Spleen (tissue), 11 donors: Measurements from ENCODE around the gene IFT172. TPM values are rescaled to one million over a fixed set of nuclear protein-coding genes. Genes with fewer than 3 reads are reported as not detected.

ENCODE experiments used
- DNase-seq: peaks from one replicate; pipeline ENCODE4 v3.0.0-alpha.2; 2020
- H3K27ac ChIP-seq, 8 donors: fragments of 200-600 bp; sonication (generic) in 7 of 8; 1 replicate in 4 of 8; 2 replicates in 4 of 8; pipeline versions ENCODE4 v1.5.0 to v1.8.0; 2016 to 2021; ENCODE audit warnings: inconsistent platforms in 4 of 8, mild to moderate bottlenecking in 4 of 8, moderate library complexity in 1 of 8
- H3K27me3 ChIP-seq, 7 donors: fragments of 200-600 bp; sonication (generic) in 6 of 7; replicated peaks in 1 of 7; 1 replicate in 4 of 7; 2 replicates in 3 of 7; pipeline versions ENCODE4 v1.5.0 to v1.8.0; 2016 to 2021; ENCODE audit warnings: inconsistent platforms in 3 of 7, mild to moderate bottlenecking in 1 of 7
- H3K36me3 ChIP-seq, 6 donors: fragments of 200-600 bp; sonication (generic) in 5 of 6; 1 replicate in 4 of 6; 2 replicates in 2 of 6; pipeline versions ENCODE4 v1.5.0 to v1.8.0; 2016 to 2021; ENCODE audit warnings: inconsistent platforms in 2 of 6
- H3K4me1 ChIP-seq, 6 donors: fragments of 200-600 bp; sonication (generic) in 5 of 6; 1 replicate in 3 of 6; 2 replicates in 3 of 6; pipeline versions ENCODE4 v1.5.0 to v1.8.0; 2016 to 2021; ENCODE audit warnings: inconsistent platforms in 3 of 6
- H3K4me3 ChIP-seq, 8 donors: fragments of 200-600 bp; sonication (generic) in 7 of 8; 1 replicate in 4 of 8; 2 replicates in 4 of 8; pipeline versions ENCODE4 v1.5.0 to v1.8.0; 2016 to 2021; ENCODE audit warnings: inconsistent platforms in 4 of 8, mild to moderate bottlenecking in 4 of 8, moderate library complexity in 2 of 8
- H3K9me3 ChIP-seq, 8 donors: fragments of 200-600 bp; sonication (generic) in 7 of 8; 1 replicate in 4 of 8; 2 replicates in 4 of 8; pipeline versions ENCODE4 v1.5.0 to v1.8.0; 2016 to 2021; ENCODE audit warnings: inconsistent platforms in 4 of 8
- POLR2A ChIP-seq, 3 donors: fragments of 450-650 bp; IDR thresholded peaks; one replicate each; pipeline ENCODE4 v1.5.1; 2017; ENCODE audit warnings: antibody characterized with exemption in 3 of 3, mild to moderate bottlenecking in 1 of 3
- POLR2AphosphoS5 ChIP-seq, 3 donors: sonication (generic); formaldehyde crosslinking; IDR thresholded peaks; one replicate each; pipeline ENCODE4 v1.5.1; 2017; ENCODE audit warnings: antibody characterized with exemption in 3 of 3
- WGBS, 5 donors: extraction: QIAGEN DNeasy Blood & Tissue Kit in 3 of 5; methylation state at CpG; one replicate each; pipeline versions ENCODE4 v1.1.5 to v1.1.7; 2013 to 2018; 5-methylcytosine and 5-hydroxymethylcytosine counted together
- intact Hi-C: fragments of 100-400 bp; cut with DNase I; formaldehyde crosslinking; loops from one replicate; pipeline ENCODE4 v1.15.0; 2023; ENCODE audit warnings: low total_unique reads
- polyA plus RNA-seq, 3 donors: library from polyadenylated mRNA; stranded (reverse); fragments of 200-250 nt; gene quantifications; one replicate each; pipeline ENCODE4 v1.2.1, GENCODE V29; 2013
- total RNA-seq, 7 donors: library from RNA; depleted of rRNA in 3 of 7; stranded (reverse); fragments of >200 nt in 3 of 7; fragmentation: NEBNext Ultra II Directional in 4 of 7; extraction: Animal tissue kit (Norgen Biotek cat#: 25700) in 4 of 7; gene quantifications; one replicate each; pipeline versions ENCODE4 v1.1.0 to v1.2.1, GENCODE V29; 2016 to 2021
- TF ChIP-seq, protein P1 (sequence below), 11 experiments: fragments of 200-600 bp in 7 of 11; fragments of 450-650 bp in 4 of 11; sonication (generic) in 4 of 11; IDR thresholded peaks in 8 of 11; conservative IDR thresholded peaks in 3 of 11; 1 replicate in 7 of 11; 2 replicates in 4 of 11; pipeline versions ENCODE4 v1.4.0 to v1.8.0; 2016 to 2021; ENCODE audit warnings: antibody characterized with exemption in 11 of 11, inconsistent platforms in 4 of 11, mild to moderate bottlenecking in 1 of 11
- donor health status: healthy with polysubstance abuse.
- donor health status: DM: no; HTN: no; CAD: no; lungs with moderate emphysema.
- donor health status: DM: no; HTN: no; CAD: no.
- donor health status: Bipolar disorder and iron deficiency.
- donor health status: healthy.
- donor health status: DM: no; HTN: no; CAD: no.
- donor health status: DM: yes; HTN: yes; CAD: no.

Gene IFT172
- total and polyA plus RNA-seq, 10 donors: 14.4 to 48.4 (median 35.1) TPM

DNA sequence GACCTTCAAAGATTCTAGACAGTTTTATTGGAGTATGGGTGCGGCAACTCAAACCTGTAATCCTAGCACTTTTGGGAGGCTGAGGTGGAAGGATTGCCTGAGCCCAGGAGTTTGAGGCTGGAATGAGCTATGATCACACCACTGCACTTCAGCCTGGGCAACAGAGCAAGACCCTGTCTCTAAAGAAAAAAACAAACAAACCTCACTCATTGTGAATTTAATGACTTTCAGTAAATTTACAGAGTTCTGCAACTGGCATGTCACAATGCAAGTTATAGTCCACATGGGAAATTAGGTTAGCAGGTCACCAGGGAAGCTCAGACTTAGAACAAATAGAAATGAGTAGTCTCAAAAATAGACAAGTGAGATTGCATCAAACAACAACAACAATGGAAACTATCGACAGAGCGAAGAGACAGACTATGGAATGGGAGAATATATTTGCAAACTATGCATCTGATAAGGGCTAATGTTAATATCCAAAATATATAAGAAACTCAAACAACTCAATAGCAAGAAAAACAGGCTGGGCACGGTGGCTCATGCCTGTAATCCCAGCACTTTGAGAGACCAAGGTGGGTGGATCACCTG, 67.8 kb downstream of the IFT172 start:
- no peak for DNase-seq
- WGBS, 5 donors: 87 to 95% (median 92%) methylated on average over 4 of the region's 4 CpGs
- Histone ChIP-seq H3K9me3 (no peaks in the 10 kb centered on the region), H3K4me3 (no peak overlapping the region), H3K4me1 (no peaks in the 10 kb centered on the region), H3K36me3 (no peaks in the 10 kb centered on the region), H3K27ac (no peak overlapping the region), H3K27me3 (no peaks in the 10 kb centered on the region)
- intact Hi-C loops: no loop called here
- TF ChIP-seq, protein P1, sequence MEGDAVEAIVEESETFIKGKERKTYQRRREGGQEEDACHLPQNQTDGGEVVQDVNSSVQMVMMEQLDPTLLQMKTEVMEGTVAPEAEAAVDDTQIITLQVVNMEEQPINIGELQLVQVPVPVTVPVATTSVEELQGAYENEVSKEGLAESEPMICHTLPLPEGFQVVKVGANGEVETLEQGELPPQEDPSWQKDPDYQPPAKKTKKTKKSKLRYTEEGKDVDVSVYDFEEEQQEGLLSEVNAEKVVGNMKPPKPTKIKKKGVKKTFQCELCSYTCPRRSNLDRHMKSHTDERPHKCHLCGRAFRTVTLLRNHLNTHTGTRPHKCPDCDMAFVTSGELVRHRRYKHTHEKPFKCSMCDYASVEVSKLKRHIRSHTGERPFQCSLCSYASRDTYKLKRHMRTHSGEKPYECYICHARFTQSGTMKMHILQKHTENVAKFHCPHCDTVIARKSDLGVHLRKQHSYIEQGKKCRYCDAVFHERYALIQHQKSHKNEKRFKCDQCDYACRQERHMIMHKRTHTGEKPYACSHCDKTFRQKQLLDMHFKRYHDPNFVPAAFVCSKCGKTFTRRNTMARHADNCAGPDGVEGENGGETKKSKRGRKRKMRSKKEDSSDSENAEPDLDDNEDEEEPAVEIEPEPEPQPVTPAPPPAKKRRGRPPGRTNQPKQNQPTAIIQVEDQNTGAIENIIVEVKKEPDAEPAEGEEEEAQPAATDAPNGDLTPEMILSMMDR (IDR thresholded peaks at IDR 0.05 in 8 of 11, conservative IDR thresholded peaks at IDR 0.05 in 3 of 11): no peak
- TF ChIP-seq POLR2AphosphoS5 (IDR thresholded peaks at IDR 0.05) (no peak), POLR2A (IDR thresholded peaks at IDR 0.05) (no peak)

DNA sequence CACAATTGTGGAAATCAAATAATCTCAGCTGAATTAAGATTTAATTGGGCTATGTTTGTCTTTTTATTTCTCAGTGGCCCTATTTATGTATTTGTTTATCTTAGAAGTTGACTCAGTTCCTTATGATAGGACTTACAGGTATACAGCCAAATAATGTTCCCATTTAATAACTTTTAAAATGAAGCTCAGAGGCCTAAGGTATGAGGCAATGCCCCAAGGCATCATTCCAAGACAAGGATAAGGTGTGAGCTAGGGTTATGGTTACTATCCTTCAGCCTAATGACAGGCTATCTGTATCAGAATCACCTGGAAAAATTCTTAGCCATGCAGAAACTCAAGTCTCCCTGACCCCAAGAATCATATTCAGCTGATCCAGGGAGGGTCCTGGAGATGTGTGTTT, 68.5 kb downstream of the IFT172 start:
- intact Hi-C loops: no loop called here
- H3K36me3 ChIP-seq: no peaks in the 10 kb centered on the region
- no peak overlapping the region for H3K27ac ChIP-seq
- H3K4me1 ChIP-seq: no peaks in the 10 kb centered on the region
- H3K27me3 ChIP-seq: no peaks in the 10 kb centered on the region
- no peak overlapping the region for H3K4me3 ChIP-seq
- no peaks in the 10 kb centered on the region for H3K9me3 ChIP-seq
- no peak for DNase-seq
- TF ChIP-seq, protein P1 (IDR thresholded peaks at IDR 0.05 in 8 of 11, conservative IDR thresholded peaks at IDR 0.05 in 3 of 11): no peak
- no peak for TF ChIP-seq POLR2AphosphoS5 (IDR thresholded peaks at IDR 0.05)
- no peak for TF ChIP-seq POLR2A (IDR thresholded peaks at IDR 0.05)

DNA sequence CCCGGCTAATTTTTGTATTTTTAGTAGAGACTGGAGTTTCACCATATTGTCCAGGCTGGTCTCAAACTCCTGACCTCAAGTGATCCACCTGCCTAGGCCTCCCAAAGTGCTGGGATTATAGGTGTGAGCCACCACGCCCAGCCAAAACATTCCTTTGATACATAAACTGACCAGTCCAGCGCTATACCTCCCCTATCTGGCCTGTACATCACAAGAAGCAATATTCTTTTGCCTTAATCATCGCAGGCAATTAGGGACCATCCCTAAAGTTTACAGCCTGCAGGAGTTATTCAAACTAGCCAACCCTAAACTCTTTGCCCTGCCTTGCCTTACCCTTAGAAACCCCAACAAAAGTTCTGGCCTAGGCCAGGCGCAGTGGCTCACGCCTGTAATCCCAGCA, 73.4 kb downstream of the IFT172 start:
- no peak overlapping the region for H3K27ac ChIP-seq
- intact Hi-C loops: no loop called here
- WGBS, 5 donors: 91 to 97% (median 94%) methylated on average over 6 of the region's 6 CpGs
- DNase-seq: no peak
- TF ChIP-seq POLR2A (IDR thresholded peaks at IDR 0.05) (no peak), POLR2AphosphoS5 (IDR thresholded peaks at IDR 0.05) (no peak)
- TF ChIP-seq, protein P1 (IDR thresholded peaks at IDR 0.05 in 8 of 11, conservative IDR thresholded peaks at IDR 0.05 in 3 of 11): no peak
- H3K4me1 ChIP-seq: no peaks in the 10 kb centered on the region
- H3K9me3 ChIP-seq: no peaks in the 10 kb centered on the region
- H3K4me3 ChIP-seq: no peak overlapping the region
- no peaks in the 10 kb centered on the region for H3K36me3 ChIP-seq
- no peaks in the 10 kb centered on the region for H3K27me3 ChIP-seq

DNA sequence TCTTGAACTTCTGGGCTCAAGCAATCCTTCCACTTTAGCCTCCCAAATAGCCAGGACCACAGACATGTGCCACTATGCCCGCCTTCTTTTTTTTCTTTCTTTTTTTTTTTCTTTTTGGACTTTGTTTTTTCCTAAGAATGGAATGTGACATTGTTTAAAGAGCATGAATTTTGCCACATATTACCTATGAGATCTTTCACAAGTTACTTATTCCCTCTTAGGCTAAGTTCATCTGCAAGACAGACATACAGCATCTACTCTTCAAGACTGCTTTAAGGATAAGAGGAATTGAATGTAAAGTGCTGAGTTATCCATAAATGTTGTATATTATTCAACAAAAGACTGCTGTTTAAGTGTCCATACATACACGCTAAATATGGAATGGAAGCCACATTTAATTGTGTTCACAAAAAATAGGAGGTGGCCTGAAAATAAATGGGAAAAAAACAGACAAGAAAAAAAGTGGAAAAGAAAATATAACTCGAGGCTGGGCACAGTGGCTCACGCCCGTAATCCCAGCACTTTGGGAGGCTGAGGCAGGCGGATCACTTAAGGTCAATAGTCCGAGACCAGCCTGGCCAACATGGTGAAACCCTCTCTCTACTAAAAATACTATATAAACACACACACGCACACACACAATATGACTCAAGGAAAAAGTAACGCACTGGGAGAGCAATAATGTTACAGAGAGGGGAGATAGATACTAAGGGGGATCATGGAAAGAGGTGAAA, 77.0 kb downstream of the IFT172 start:
- no peak for DNase-seq
- H3K4me1 ChIP-seq: peaks cover 12 to 23% (median 21%) of the 10 kb centered on the region in 6 donors
- H3K4me3 ChIP-seq: no peak overlapping the region
- H3K27me3 ChIP-seq: no peaks in the 10 kb centered on the region
- 86 to 95% (median 90%) methylated on average over 9 of the region's 9 CpGs for WGBS, 5 donors
- H3K36me3 ChIP-seq: peaks cover 0 to 2% (median 0%) of the 10 kb centered on the region in 6 donors
- no peak overlapping the region for H3K27ac ChIP-seq
- no peaks in the 10 kb centered on the region for H3K9me3 ChIP-seq
- intact Hi-C loops: no loop called here
- TF ChIP-seq, protein P1 (IDR thresholded peaks at IDR 0.05 in 8 of 11, conservative IDR thresholded peaks at IDR 0.05 in 3 of 11): no peak
- TF ChIP-seq POLR2A (IDR thresholded peaks at IDR 0.05) (no peak), POLR2AphosphoS5 (IDR thresholded peaks at IDR 0.05) (no peak)
